ENCODE measurements around the gene AFF3.

AFF3 gene

GRCh38 chr2:99571021-99571420, 571.4 kb downstream of the AFF3 start:
- no peak for DNase-seq

- DNase-seq = no peak
Observed at GRCh38 chr2:99569386-99569785, 573.0 kb downstream of the AFF3 start.

- DNase-seq = no peak
Observed at GRCh38 chr2:99565227-99565626, 577.2 kb downstream of the AFF3 start.

- DNase-seq = no peak
Observed at GRCh38 chr2:99562516-99562915, 579.9 kb downstream of the AFF3 start.

GRCh38 chr2:99561804-99562203, 580.6 kb downstream of the AFF3 start:
- DNase-seq = no peak

- peak; percentile 49 for DNase-seq
Observed at GRCh38 chr2:99559075-99559662, 583.2 kb downstream of the AFF3 start.

GRCh38 chr2:99555404-99555803, 587.0 kb downstream of the AFF3 start:
- no peak for DNase-seq

- DNase-seq = no peak
Observed at GRCh38 chr2:99554871-99555270, 587.5 kb downstream of the AFF3 start.

- no peak for DNase-seq
Observed at GRCh38 chr2:99554238-99554637, 588.2 kb downstream of the AFF3 start.

- no peak for DNase-seq
Observed at GRCh38 chr2:99552529-99552928, 589.9 kb downstream of the AFF3 start.

- no peak for DNase-seq
Observed at GRCh38 chr2:99550368-99550767, 592.0 kb downstream of the AFF3 start.

GRCh38 chr2:99545604-99546003, 596.8 kb downstream of the AFF3 start:
- DNase-seq = no peak

- no peak for DNase-seq
Observed at GRCh38 chr2:99545066-99545465, 597.3 kb downstream of the AFF3 start.

GRCh38 chr2:99544608-99545007, 597.8 kb downstream of the AFF3 start:
- no peak for DNase-seq

GRCh38 chr2:99543247-99543646, 599.1 kb downstream of the AFF3 start:
- no peak for DNase-seq

GRCh38 chr2:99537910-99538485, 604.4 kb downstream of the AFF3 start:
- no peak for DNase-seq

- DNase-seq = no peak
Observed at GRCh38 chr2:99524056-99524455, 618.3 kb downstream of the AFF3 start.

GRCh38 chr2:99522157-99522556, 620.2 kb downstream of the AFF3 start:
- no peak for DNase-seq

GRCh38 chr2:99520813-99521212, 621.6 kb downstream of the AFF3 start:
- DNase-seq = no peak

- no peak for DNase-seq
Observed at GRCh38 chr2:99520195-99520594, 622.2 kb downstream of the AFF3 start.

GRCh38 chr2:99514357-99514756, 628.0 kb downstream of the AFF3 start:
- no peak for DNase-seq

GRCh38 chr2:99512181-99512591, 630.2 kb downstream of the AFF3 start:
- no peak for DNase-seq

GRCh38 chr2:99509387-99509786, 633.0 kb downstream of the AFF3 start:
- no peak for DNase-seq

- no peak for DNase-seq
Observed at GRCh38 chr2:99507937-99508818, 634.2 kb downstream of the AFF3 start.

All from HCEC 1CT (cell line).